SH-SY5Y (cell line): Measurements from ENCODE around the gene PIGBOS1.

Experiments
- GATA2 ChIP-seq: IDR thresholded peaks from 2 replicates; pipeline ENCODE4 v1.6.1; 2011; ENCODE audit warnings: mild to moderate bottlenecking, low read depth, low read length
- GATA3 ChIP-seq: IDR thresholded peaks from 2 replicates; pipeline ENCODE4 v1.6.1; 2011; ENCODE audit warnings: low read depth, mild to moderate bottlenecking, low read length, moderate library complexity

- no peak for TF ChIP-seq GATA2
- TF ChIP-seq GATA3: no peak
These were observed 48.6 kb downstream of the PIGBOS1 start for GRCh38 chr15:55270291-55270690.
